Stimulated activated CD4-positive, alpha-beta T cell treated with anti-CD3 and anti-CD28 coated beads, Interleukin-12 subunit alpha, Interleukin-12 subunit beta, amount 100 ng/mL, for 24 hours (primary cell): ENCODE measurements around the gene CNFN.

ENCODE experiments used
- DNase-seq, 2 experiments: peaks; one replicate each; pipeline ENCODE4 v3.0.0-alpha.2; 2020; ENCODE audit warnings: low read depth in 2 of 2

The CNFN gene

GRCh38 chr19:42389899-42390298 is at the start of gene CNFN:
Gene CNFN, minus strand, starts transcription at chr19:42390297. Its CDS starts 1,260 bp downstream, at chr19:42389037.
- no peak for DNase-seq

DNA sequence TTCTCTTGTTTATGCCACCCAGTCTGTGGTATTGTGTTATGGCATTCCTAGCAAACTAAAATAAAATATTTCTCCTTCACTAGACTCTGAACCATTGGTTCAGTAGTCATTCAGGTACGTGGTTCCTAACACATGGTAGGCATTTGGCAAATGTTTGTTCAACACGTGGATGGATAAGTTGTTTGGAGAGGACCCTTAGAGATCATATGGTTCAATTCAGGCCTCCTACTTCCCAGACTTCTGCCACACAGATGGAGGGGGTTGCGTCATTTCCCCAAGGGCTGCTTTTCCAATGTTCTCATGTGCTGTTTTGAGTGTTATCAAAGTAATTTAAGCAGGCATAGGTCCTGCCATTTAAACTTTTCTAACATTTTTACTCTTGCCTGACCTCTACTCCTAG is 45.9 kb upstream of the CNFN start:
- DNase-seq, result no peak

GRCh38 chr19:42435316-42435715 is 45.2 kb upstream of the CNFN start:
- DNase-seq, result no peak

GRCh38 chr19:42433503-42434260 is 43.6 kb upstream of the CNFN start:
- DNase-seq, result peak in 1 of 2 experiments; percentile 40

- DNase-seq, result no peak
Observed at GRCh38 chr19:42431486-42431885, 41.4 kb upstream of the CNFN start.

GRCh38 chr19:42428676-42429075 is 38.6 kb upstream of the CNFN start:
- DNase-seq, result no peak

DNA sequence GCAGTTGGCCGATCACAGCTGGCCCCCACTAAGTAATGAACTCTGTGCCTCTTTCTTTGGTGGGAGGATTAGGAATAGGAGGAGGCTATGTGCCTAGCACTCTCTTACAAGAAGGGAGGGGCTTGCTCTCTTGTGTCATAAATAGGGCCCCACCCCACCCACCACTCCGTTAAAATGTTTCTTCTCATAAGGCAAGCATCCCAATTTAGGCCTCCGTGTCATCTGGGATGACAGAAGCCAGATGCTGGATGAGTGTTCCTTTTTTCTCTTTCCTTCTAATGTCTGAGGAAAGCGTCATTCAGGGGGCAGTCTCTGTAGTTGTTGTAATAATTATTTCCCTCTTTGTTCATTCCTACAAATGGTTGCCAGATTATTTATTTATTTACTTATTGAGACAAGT is 37.2 kb upstream of the CNFN start, which contains the start of gene LIPE:
Gene LIPE (minus strand): TSS at position 76 of the 400 bp plus-strand sequence. CDS start 239 bp downstream, outside the sequence.
- no peak for DNase-seq

GRCh38 chr19:42426643-42427042 is 36.5 kb upstream of the CNFN start:
- no peak for DNase-seq

DNA sequence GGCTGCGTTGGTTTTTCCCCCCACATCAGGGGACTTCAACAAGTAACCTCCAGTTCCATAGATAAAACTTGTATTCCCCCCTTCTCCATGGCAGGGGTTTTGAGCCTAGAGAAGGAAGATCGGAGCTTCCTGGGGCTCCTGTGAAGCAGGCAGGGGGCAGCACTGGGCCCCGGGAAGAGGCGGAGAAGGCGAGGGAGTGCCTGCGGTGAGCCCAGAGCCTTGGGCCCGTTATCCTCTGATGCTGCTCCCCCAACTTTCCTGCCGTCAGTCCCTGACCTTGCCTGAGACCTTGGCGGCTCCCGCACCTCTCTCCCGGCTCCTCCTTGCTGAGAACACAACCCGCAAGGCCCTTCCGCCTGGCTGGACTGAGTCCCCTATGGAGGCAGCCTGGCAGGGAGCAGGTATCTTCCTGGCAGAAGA is 34.6 kb upstream of the CNFN start:
- no peak for DNase-seq

DNA sequence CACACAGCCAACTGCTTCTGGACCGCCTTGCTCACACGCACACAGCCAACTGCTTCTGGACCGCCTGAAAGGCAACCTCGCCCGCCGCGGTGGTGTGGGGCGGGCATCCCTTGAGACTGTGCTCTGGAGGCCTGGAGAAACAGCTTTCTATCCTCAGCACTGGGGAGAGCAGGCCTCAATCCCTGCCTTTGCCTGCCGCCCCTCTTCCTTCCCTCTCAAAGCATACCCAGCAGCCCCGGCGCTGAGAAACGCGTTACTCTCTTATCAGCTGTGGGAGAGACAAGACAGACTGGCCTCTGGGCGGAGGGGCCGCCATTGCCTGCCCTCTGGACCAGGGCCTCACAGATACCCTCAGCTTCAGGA is 34.2 kb upstream of the CNFN start:
- no peak for DNase-seq

GRCh38 chr19:42423462-42424344 is 33.6 kb upstream of the CNFN start:
- peak; percentile 87 to 93 for DNase-seq

- DNase-seq, result peak in 1 of 2 experiments; percentile 35
Observed at GRCh38 chr19:42422901-42423461, 32.9 kb upstream of the CNFN start.

- DNase-seq, result no peak
Observed at GRCh38 chr19:42422092-42422900, 32.2 kb upstream of the CNFN start.

DNA sequence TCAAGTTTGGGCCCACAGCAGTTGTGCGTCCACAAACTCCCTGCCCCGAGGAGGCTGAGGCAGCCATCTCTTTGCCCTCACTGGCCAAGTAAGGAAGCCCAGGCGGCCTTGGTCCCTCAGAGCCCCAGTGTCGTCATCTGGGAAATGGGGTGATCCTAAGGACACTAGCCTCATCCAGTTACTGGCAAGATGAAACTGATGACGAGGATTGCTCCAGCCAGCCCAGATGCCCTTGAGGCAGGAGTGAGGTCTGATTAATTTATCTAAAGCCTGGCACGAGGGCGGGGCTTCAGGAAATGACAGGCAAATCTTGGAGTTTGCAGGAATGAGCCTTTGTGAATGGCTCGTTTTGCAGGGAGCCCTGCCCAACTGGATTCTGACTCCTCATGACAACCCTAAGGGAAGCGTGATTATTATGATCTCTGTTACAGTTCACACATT is 31.5 kb upstream of the CNFN start:
- no peak for DNase-seq

DNA sequence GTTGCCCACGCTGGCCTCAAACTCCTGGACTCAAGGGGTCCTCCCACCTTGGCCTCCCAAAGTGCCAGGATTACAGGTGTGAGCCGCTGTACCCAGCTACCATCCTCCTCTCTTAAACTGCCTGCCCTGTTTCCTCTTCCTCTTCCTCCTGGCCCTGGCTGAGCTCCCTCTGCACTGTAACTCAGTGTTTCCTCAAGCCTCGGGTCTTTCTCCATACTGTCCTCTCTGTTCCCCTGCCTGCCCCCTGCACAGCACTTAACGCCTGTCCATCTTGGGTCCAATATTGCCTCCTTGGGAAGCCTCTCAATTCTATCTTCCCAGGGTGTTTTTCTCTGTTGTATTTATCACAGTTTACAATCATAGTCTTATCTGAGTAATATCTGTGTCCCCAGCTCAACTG is 31.0 kb upstream of the CNFN start:
- DNase-seq, result no peak

- peak; percentile 28 to 71 for DNase-seq
Observed at GRCh38 chr19:42420055-42420544, 30.0 kb upstream of the CNFN start.

DNA sequence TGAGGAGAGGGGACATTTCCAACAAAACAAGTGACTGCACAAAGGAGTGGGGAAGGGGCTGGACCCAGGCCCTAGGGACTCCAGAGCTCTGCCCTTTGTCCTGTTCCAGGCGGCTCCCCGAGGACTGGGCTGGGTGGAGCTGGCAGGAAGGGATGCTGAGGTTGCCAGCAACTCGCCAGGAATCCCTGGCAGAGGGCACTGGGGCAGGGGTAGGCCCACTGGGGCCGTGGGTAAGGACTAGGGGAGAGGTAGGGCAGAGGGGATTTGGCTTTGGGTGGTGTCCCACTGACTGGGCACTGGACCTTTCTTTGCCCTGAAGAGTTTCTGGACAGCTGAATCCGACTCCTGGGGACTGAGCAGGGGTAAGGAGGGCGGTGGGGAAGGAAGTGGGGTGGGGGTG is 29.2 kb upstream of the CNFN start:
- no peak for DNase-seq

DNA sequence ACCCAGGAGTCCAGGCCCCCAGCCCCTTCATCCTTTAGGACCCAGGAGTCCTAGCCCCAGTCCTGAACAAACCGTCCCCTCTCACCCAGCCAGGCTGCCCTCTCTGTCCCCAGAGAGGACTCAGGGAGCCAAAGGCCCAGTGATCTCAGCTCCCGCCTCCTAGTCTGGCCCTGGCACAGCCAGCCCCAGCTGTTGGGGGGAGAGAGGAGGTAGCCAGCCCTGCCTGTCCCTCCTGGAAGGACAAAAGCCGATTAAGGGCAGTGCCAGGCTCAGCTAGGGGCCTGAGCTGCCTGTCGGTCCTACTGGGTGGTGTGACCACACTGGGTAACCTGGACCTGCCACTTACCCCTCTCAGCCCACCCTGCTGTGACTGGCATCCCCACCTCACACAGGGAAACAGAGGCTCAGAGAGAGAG is 22.6 kb upstream of the CNFN start:
- DNase-seq, result no peak

- no peak for DNase-seq
Observed at GRCh38 chr19:42412227-42412626, 22.1 kb upstream of the CNFN start.

GRCh38 chr19:42411581-42412178 is 21.6 kb upstream of the CNFN start:
- no peak for DNase-seq

- no peak for DNase-seq
Observed at GRCh38 chr19:42410371-42410770, 20.3 kb upstream of the CNFN start.
